Measurements from ENCODE around the gene PDE6A.

Gene PDE6A

DNA sequence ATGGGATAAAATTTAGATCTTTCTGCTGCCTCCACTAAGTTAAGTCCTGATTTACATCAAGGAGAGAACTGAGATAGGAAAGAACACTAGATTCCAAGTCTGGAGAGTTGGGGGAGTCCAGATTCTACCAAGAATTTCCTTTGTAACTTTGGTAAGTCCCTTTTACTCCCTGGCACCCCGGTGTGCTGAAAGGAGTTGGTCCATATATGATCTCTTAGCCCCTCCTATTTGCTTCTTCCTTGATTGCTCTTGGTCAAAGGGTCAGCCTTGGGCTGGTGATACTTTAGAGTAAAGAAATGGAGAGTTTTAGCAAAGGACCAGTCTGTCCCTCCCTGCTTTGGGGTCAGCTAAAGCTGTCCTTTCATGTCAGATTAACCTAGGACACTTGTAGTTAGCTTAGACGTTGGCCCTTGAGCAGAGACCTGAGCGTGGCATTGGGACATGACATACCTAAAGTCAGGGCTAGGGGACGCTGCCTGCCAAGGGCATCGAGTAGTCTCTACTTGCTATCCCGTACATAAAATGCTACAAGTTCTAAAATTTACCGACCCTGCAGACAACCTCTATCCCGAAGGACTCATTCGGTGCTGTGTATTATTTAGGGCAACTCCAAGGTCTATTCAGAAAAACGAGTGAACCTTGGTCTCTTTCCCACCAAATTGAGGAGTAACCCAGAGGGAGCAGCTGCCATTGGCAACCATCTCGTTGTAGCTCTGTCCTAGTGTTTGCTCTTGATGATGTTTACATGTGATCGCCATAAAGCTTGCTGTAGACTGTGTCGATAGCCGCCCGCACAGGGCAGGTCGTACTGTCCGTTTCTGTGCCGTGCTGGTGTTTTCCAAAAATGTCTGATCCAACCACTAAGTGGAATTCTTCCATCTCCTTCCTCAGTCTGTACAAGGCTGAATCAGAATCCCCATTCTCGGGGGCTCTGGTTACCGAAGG lies 94.4 kb downstream of the PDE6A start:
- no peak for DNase-seq (ENCODE audit: low read depth)
- no peak overlapping the region for H3K4me3 ChIP-seq (ENCODE audit: low read depth, low read length)
- TF ChIP-seq, protein P1, sequence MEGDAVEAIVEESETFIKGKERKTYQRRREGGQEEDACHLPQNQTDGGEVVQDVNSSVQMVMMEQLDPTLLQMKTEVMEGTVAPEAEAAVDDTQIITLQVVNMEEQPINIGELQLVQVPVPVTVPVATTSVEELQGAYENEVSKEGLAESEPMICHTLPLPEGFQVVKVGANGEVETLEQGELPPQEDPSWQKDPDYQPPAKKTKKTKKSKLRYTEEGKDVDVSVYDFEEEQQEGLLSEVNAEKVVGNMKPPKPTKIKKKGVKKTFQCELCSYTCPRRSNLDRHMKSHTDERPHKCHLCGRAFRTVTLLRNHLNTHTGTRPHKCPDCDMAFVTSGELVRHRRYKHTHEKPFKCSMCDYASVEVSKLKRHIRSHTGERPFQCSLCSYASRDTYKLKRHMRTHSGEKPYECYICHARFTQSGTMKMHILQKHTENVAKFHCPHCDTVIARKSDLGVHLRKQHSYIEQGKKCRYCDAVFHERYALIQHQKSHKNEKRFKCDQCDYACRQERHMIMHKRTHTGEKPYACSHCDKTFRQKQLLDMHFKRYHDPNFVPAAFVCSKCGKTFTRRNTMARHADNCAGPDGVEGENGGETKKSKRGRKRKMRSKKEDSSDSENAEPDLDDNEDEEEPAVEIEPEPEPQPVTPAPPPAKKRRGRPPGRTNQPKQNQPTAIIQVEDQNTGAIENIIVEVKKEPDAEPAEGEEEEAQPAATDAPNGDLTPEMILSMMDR (conservative IDR thresholded peaks at IDR 0.05; ENCODE audit: low read depth, low read length) = no peak

DNA sequence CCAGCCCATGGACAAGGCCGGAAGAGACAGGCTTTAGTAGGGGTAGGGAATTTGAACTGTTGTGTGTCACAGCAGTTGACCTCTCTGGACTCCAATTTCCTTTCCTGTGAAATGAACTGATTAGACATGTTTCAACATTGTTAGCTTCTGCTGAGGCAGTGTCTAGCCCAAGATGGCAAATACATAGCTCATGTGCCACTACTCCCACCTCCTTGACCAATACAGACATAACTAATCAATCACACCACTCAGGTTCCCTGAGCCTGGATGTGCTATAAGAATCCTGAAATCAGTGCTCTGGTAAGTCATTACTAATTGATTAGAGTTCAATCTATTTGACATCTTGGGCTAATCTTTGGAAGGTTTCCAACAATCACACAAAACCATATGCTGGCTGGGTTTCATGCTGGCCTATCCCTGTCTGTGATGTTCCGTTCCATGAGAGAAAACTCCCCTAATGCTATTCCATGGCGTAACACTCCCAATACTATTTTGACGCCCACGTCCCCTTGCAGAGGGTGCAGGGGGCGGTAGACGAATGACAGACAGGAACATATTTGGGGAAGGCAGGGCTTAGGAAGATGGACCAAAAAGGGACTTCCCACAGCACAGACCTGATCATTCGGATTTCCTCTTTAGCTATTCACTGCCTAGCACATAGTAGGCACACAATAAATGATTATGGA lies 95.2 kb downstream of the PDE6A start:
- TF ChIP-seq, protein P1 (conservative IDR thresholded peaks at IDR 0.05; ENCODE audit: low read depth, low read length) = no peak
- H3K4me3 ChIP-seq (ENCODE audit: low read depth, low read length) = no peak overlapping the region
- DNase-seq (ENCODE audit: low read depth) = no peak

DNA sequence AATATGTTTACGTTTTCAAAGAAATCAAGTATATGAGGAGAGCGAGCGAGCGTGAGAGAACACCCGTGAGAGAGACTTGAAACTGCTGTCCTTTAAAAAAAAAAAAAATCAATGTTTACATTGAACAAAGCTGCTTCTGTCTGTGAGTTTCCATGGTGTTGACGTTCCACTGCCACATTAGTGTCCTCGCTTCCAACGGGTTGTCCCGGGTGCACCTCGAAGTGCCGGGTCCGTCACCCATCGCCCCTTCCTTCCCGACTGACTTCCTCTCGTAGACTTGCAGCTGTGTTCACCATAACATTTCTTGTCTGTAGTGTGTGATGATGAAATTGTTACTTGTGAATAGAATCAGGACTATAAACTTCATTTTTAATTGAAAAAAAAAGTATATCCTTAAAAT lies 97.0 kb downstream of the PDE6A start:
- H3K4me3 ChIP-seq (ENCODE audit: low read depth, low read length) = no peak overlapping the region
- no peak for DNase-seq (ENCODE audit: low read depth)
- TF ChIP-seq, protein P1 (conservative IDR thresholded peaks at IDR 0.05; ENCODE audit: low read depth, low read length) = no peak

DNA sequence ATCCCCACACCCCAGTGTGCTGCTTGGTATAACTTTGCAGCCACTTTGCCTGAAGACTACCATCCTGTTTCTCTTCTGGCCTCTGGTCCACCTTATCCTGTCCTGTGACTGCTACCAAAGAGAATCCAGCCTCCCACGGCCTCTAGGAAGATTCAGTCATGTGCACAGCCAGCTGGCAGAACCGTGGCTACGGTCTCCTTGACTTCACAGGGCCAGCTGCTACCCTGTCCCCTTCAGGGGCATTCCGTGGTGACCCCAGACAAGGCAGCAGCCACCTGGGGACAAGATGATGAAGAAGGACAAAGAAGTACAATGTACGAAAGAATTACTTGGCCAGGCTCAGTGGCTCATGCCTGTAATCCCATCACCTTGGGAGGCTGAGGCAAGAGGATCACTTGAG lies 98.6 kb downstream of the PDE6A start:
- TF ChIP-seq, protein P1 (conservative IDR thresholded peaks at IDR 0.05; ENCODE audit: low read depth, low read length) = no peak
- no peak for DNase-seq (ENCODE audit: low read depth)
- H3K4me3 ChIP-seq (ENCODE audit: low read depth, low read length) = no peak overlapping the region

DNA sequence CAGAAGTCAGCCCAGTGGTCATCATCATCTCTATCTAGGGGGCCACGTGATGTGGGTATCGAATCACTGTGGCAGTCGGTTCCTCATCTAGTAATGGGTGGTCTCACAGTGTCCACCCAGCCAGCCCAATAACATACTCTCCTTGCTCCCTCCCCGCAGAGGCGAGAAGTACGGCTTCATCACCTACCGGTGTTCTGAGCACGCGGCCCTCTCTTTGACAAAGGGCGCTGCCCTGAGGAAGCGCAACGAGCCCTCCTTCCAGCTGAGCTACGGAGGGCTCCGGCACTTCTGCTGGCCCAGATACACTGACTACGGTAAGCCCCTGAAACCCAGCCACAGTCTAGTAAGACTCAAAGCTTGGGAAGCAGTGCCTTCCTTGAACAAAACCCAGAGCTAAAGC lies 99.0 kb downstream of the PDE6A start:
- no peak for DNase-seq (ENCODE audit: low read depth)
- TF ChIP-seq, protein P1 (conservative IDR thresholded peaks at IDR 0.05; ENCODE audit: low read depth, low read length) = no peak
- H3K4me3 ChIP-seq (ENCODE audit: low read depth, low read length) = no peak overlapping the region

DNA sequence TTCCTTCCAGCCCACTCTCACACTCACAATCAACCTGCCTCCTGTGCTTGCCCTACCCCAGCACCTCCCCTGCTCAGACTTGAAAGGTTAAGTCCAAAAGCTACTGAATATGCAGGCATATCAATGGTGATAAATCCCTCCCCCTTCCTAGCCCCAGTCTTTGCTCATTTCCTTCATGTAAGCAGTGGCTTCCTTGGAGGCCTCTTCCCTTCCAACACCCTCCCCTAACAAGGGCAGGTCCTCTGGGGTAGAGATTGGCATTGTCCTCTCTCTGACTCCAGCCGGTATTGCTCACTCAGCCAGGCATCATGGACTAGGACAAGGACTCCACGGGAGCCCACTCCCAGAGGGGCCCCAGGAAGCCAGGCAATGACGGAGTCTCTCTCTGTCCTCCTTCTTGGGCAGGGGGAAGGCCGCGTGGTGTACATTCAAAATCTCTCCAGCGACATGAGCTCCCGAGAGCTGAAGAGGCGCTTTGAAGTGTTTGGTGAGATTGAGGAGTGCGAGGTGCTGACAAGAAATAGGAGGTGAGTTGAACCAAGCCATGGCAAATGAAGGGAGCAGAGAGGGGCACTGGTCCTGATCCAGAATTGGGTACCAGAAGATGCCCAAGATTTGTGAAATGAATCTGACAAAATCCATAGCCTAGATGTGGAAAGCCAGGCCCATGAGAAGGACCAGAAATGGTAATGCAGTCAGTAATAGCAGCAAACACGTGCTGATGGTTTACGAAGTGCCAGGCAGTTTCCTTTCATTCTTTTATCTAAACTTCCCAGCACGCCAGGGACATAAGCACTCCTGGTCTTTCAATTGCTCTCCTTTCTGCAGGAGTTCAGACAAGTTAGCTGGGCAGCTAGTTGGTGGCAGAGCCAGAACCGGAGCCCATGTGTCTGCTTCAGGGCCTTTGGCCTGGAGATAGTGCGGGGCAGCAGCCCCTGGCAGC lies 102.5 kb downstream of the PDE6A start:
- TF ChIP-seq, protein P1 (conservative IDR thresholded peaks at IDR 0.05; ENCODE audit: low read depth, low read length) = no peak
- DNase-seq (ENCODE audit: low read depth) = no peak

More for the DNA sequence above, 102.5 kb downstream of the PDE6A start:
- H3K4me3 ChIP-seq (ENCODE audit: low read depth, low read length) = no peak overlapping the region
